ENCODE measurements around the gene HSD17B2. TPM values are rescaled to one million over a fixed set of nuclear protein-coding genes. Genes with fewer than 3 reads are reported as not detected.

The HSD17B2 gene
- total RNA-seq, 1 experiment from 2014 or later, result 3.1 TPM

- DNase-seq (no peak), ATAC-seq (no peak)
- H3K36me3 ChIP-seq (ENCODE audit: low read depth, low read length), result no peaks in the 10 kb centered on the region
- BruUV-seq (replicated peaks), result no TSS peak
- H2AFZ ChIP-seq (ENCODE audit: low read length), result no peak overlapping the region
- H3K27ac ChIP-seq (ENCODE audit: low read length), result no peak overlapping the region
- no peaks in the 10 kb centered on the region for H4K20me1 ChIP-seq (ENCODE audit: low read length)
- H3K4me2 ChIP-seq (ENCODE audit: low read length), result no peak overlapping the region
- H3F3A ChIP-seq (ENCODE audit: low read length, unreplicated experiment), result no peaks in the 10 kb centered on the region
- intact Hi-C loops (cut with micrococcal nuclease), result no loop called here
- TF ChIP-seq EZH2 (IDR thresholded peaks at IDR 0.05; ENCODE audit: low read length, unreplicated experiment) (no peak), EZH2phosphoT487 (IDR thresholded peaks at IDR 0.05; ENCODE audit: borderline replicate concordance, low read length) (no peak)
- TF ChIP-seq, protein P1, sequence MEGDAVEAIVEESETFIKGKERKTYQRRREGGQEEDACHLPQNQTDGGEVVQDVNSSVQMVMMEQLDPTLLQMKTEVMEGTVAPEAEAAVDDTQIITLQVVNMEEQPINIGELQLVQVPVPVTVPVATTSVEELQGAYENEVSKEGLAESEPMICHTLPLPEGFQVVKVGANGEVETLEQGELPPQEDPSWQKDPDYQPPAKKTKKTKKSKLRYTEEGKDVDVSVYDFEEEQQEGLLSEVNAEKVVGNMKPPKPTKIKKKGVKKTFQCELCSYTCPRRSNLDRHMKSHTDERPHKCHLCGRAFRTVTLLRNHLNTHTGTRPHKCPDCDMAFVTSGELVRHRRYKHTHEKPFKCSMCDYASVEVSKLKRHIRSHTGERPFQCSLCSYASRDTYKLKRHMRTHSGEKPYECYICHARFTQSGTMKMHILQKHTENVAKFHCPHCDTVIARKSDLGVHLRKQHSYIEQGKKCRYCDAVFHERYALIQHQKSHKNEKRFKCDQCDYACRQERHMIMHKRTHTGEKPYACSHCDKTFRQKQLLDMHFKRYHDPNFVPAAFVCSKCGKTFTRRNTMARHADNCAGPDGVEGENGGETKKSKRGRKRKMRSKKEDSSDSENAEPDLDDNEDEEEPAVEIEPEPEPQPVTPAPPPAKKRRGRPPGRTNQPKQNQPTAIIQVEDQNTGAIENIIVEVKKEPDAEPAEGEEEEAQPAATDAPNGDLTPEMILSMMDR (conservative IDR thresholded peaks at IDR 0.05; ENCODE audit: low read depth, low read length), result no peak
- ChIA-PET CTCF (no interaction called here), POLR2A (ENCODE audit: unreplicated experiment) (no interaction called here)
- H3K9ac ChIP-seq (ENCODE audit: low read length), result no peak overlapping the region
- H3K4me1 ChIP-seq (ENCODE audit: insufficient read depth, low read length), result no peaks in the 10 kb centered on the region
- H3K9me2 ChIP-seq (replicated peaks; ENCODE audit: low read length), result no peaks in the 10 kb centered on the region
- no peaks in the 10 kb centered on the region for H3K27me3 ChIP-seq (ENCODE audit: low read length)
- no peaks in the 10 kb centered on the region for H3K9me3 ChIP-seq (ENCODE audit: low read length)
- H3K79me2 ChIP-seq (ENCODE audit: low read length), result no peaks in the 10 kb centered on the region
- no peak overlapping the region for H3K4me3 ChIP-seq (ENCODE audit: low read length)
Observed at GRCh38 chr16:82055117-82055516, 20.1 kb downstream of the HSD17B2 start.

DNA sequence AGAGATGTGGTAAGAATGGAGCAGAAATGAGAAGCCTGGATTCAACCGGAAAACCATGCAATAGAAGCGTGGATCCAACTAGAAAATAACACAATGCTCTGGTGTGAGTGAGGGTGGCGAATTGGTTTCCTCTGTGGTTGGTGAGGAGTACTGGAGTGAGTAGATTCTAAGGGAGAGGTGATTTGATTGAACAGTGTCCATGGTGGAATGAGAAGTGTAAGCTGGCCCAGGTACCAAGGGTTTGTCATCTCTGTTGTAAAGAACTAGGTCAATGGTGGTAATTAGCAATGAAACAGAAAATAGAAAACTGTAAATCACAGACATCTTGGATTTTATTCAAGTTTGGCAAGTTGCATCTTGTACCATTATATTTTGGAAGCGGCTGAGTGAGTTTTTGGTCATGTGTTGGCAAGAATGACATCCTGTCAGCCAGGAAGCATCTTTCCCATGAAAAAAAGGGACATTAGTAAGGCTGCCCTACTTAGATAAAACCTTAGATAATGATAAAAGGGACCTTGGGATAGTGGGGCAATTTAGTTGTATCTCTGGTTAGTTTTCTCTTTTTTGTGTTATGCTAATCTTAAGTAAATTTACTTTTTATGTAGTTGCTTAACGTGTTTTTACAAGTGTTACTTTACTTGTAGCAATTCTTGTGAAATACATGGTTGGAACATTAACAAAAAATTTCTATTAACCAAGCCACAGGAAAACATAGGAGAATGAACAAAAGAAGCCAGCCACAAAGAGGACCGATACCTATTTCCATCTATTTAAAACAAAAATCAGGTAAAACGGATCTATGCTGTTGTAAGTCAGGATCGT is 20.9 kb downstream of the HSD17B2 start:
- no peaks in the 10 kb centered on the region for H3K36me3 ChIP-seq (ENCODE audit: low read depth, low read length)
- BruUV-seq (replicated peaks), result no TSS peak
- ATAC-seq (no peak), DNase-seq (peak; percentile 24)
- H3K4me2 ChIP-seq (ENCODE audit: low read length), result no peak overlapping the region
- H3F3A ChIP-seq (ENCODE audit: low read length, unreplicated experiment), result no peaks in the 10 kb centered on the region
- no peak overlapping the region for H2AFZ ChIP-seq (ENCODE audit: low read length)
- no peak overlapping the region for H3K4me3 ChIP-seq (ENCODE audit: low read length)
- TF ChIP-seq EZH2phosphoT487 (IDR thresholded peaks at IDR 0.05; ENCODE audit: borderline replicate concordance, low read length), result no peak
- TF ChIP-seq, protein P1 (conservative IDR thresholded peaks at IDR 0.05; ENCODE audit: low read depth, low read length), result no peak
- TF ChIP-seq EZH2 (IDR thresholded peaks at IDR 0.05; ENCODE audit: low read length, unreplicated experiment), result no peak
- H3K4me1 ChIP-seq (ENCODE audit: insufficient read depth, low read length), result no peaks in the 10 kb centered on the region
- ChIA-PET POLR2A (ENCODE audit: unreplicated experiment) (no interaction called here), CTCF (no interaction called here)
- no peak overlapping the region for H3K27ac ChIP-seq (ENCODE audit: low read length)
- no peaks in the 10 kb centered on the region for H4K20me1 ChIP-seq (ENCODE audit: low read length)
- intact Hi-C loops (cut with micrococcal nuclease), result no loop called here
- no peaks in the 10 kb centered on the region for H3K9me3 ChIP-seq (ENCODE audit: low read length)
- no peaks in the 10 kb centered on the region for H3K79me2 ChIP-seq (ENCODE audit: low read length)
- H3K9ac ChIP-seq (ENCODE audit: low read length), result no peak overlapping the region
- no peaks in the 10 kb centered on the region for H3K27me3 ChIP-seq (ENCODE audit: low read length)
- H3K9me2 ChIP-seq (replicated peaks; ENCODE audit: low read length), result no peaks in the 10 kb centered on the region

DNA sequence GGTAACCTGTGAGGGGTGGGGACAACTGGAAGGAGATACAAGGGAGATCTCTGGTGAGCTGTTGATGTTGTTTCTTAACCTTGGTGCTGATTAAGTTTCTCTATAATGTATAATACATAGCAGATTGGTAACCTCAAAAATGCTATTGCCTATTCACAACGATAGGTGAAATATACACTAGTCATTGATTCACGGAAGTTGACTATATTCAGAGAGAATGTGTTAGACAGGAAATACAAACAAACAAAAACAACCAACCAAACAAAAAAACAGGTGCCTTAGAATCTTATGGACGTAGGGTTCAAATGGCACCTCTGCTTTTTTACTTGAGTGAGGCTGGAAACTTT is 21.5 kb downstream of the HSD17B2 start:
- Histone ChIP-seq H3F3A (ENCODE audit: low read length, unreplicated experiment) (no peaks in the 10 kb centered on the region), H2AFZ (ENCODE audit: low read length) (no peak overlapping the region), H3K9ac (ENCODE audit: low read length) (no peak overlapping the region), H3K36me3 (ENCODE audit: low read depth, low read length) (no peaks in the 10 kb centered on the region), H3K79me2 (ENCODE audit: low read length) (no peaks in the 10 kb centered on the region), H3K4me3 (ENCODE audit: low read length) (no peak overlapping the region), H3K9me2 (replicated peaks; ENCODE audit: low read length) (no peaks in the 10 kb centered on the region), H3K27ac (ENCODE audit: low read length) (no peak overlapping the region), H3K9me3 (ENCODE audit: low read length) (no peaks in the 10 kb centered on the region), H3K4me2 (ENCODE audit: low read length) (no peak overlapping the region), H3K27me3 (ENCODE audit: low read length) (no peaks in the 10 kb centered on the region), H4K20me1 (ENCODE audit: low read length) (no peaks in the 10 kb centered on the region), H3K4me1 (ENCODE audit: insufficient read depth, low read length) (no peaks in the 10 kb centered on the region)
- TF ChIP-seq EZH2 (IDR thresholded peaks at IDR 0.05; ENCODE audit: low read length, unreplicated experiment) (no peak), EZH2phosphoT487 (IDR thresholded peaks at IDR 0.05; ENCODE audit: borderline replicate concordance, low read length) (no peak)
- TF ChIP-seq, protein P1 (conservative IDR thresholded peaks at IDR 0.05; ENCODE audit: low read depth, low read length), result no peak
- DNase-seq, result no peak
- ChIA-PET CTCF (no interaction called here), POLR2A (ENCODE audit: unreplicated experiment) (no interaction called here)
- ATAC-seq, result no peak
- no TSS peak for BruUV-seq (replicated peaks)
- intact Hi-C loops (cut with micrococcal nuclease), result no loop called here
